Natural killer cell (primary cell): Measurements from ENCODE around the gene SLC13A5. TPM values are rescaled to one million over a fixed set of nuclear protein-coding genes. Genes with fewer than 3 reads are reported as not detected.

Experiments
- ATAC-seq, 3 donors: fragments of 150-1000 bp in 2 of 3; fragments of 200-7000 bp in 1 of 3; cut with Tn5 transposase; 1 replicate in 1 of 3; 2 replicates in 2 of 3; pipeline ENCODE4 v1.10.0; 2021; ENCODE audit warnings: mild to moderate bottlenecking in 2 of 3, moderate library complexity in 2 of 3
- DNase-seq, 2 donors: peaks; one replicate each; pipeline versions ENCODE4 v3.0.0 to v3.0.0-alpha.2; 2013 to 2021; ENCODE audit warnings: mixed read lengths in 1 of 2
- H3K27ac ChIP-seq: one replicate; pipeline ENCODE4 v1.5.1; 2013; ENCODE audit warnings: mild to moderate bottlenecking, low read length
- H3K27me3 ChIP-seq: one replicate; pipeline ENCODE4 v1.6.1; 2013; ENCODE audit warnings: low read length; ENCODE audit not compliant: control insufficient read depth, insufficient read depth
- H3K36me3 ChIP-seq: one replicate; pipeline ENCODE4 v1.6.1; 2013; ENCODE audit warnings: low read length; ENCODE audit not compliant: control insufficient read depth, insufficient read depth
- H3K4me1 ChIP-seq: one replicate; pipeline ENCODE4 v1.6.1; 2013; ENCODE audit warnings: low read length; ENCODE audit not compliant: control insufficient read depth, insufficient read depth
- H3K4me3 ChIP-seq: one replicate; pipeline ENCODE4 v1.5.1; 2013; ENCODE audit warnings: low read length
- H3K9me3 ChIP-seq: one replicate; pipeline ENCODE4 v1.6.1; 2013; ENCODE audit warnings: low read length; ENCODE audit not compliant: control insufficient read depth, insufficient read depth
- H3K27ac Mint-ChIP-seq, 2 donors: one replicate each; pipeline ENCODE4 v1.8.0; 2022; ENCODE audit warnings: mild to moderate bottlenecking in 2 of 2, mixed read lengths in 2 of 2, moderate library complexity in 1 of 2
- H3K27me3 Mint-ChIP-seq, 2 donors: one replicate each; pipeline ENCODE4 v1.8.0; 2022; ENCODE audit warnings: low read depth in 2 of 2, mixed read lengths in 2 of 2
- H3K36me3 Mint-ChIP-seq: one replicate; pipeline ENCODE4 v1.8.0; 2022; ENCODE audit warnings: mixed read lengths
- H3K4me1 Mint-ChIP-seq, 2 donors: one replicate each; pipeline ENCODE4 v1.8.0; 2022; ENCODE audit warnings: mixed read lengths in 2 of 2
- H3K4me3 Mint-ChIP-seq: one replicate; pipeline ENCODE4 v1.8.0; 2022; ENCODE audit warnings: mild to moderate bottlenecking, moderate library complexity, mixed read lengths
- H3K9me3 Mint-ChIP-seq, 2 donors: one replicate each; pipeline ENCODE4 v1.8.0; 2022; ENCODE audit warnings: mixed read lengths in 2 of 2
- WGBS: methylation state at CpG from one replicate; pipeline ENCODE4 v1.1.7; 2013; ENCODE audit warnings: missing lambda C conversion rate; ENCODE audit not compliant: insufficient coverage; 5-methylcytosine and 5-hydroxymethylcytosine counted together
- intact Hi-C: fragments of 100-400 bp; cut with micrococcal nuclease; formaldehyde crosslinking; loops from one replicate; pipeline ENCODE4 v1.14.2; 2022
- total RNA-seq, 4 donors: library from RNA; stranded (reverse); fragments of 120-200 nt in 1 of 4; gene quantifications; one replicate each; pipeline versions ENCODE4 v1.2.3 to v1.2.4, GENCODE V29; 2013 to 2022
- TF ChIP-seq, protein P1 (sequence below): fragments of 200-600 bp; IDR thresholded peaks from one replicate; pipeline ENCODE4 v1.8.0; 2022; ENCODE audit warnings: antibody characterized with exemption

Gene SLC13A5
- total RNA-seq, 3 donors from 2014 or later (not counting 1 experiment from before 2014, with no cell fraction given) = not detected

DNA sequence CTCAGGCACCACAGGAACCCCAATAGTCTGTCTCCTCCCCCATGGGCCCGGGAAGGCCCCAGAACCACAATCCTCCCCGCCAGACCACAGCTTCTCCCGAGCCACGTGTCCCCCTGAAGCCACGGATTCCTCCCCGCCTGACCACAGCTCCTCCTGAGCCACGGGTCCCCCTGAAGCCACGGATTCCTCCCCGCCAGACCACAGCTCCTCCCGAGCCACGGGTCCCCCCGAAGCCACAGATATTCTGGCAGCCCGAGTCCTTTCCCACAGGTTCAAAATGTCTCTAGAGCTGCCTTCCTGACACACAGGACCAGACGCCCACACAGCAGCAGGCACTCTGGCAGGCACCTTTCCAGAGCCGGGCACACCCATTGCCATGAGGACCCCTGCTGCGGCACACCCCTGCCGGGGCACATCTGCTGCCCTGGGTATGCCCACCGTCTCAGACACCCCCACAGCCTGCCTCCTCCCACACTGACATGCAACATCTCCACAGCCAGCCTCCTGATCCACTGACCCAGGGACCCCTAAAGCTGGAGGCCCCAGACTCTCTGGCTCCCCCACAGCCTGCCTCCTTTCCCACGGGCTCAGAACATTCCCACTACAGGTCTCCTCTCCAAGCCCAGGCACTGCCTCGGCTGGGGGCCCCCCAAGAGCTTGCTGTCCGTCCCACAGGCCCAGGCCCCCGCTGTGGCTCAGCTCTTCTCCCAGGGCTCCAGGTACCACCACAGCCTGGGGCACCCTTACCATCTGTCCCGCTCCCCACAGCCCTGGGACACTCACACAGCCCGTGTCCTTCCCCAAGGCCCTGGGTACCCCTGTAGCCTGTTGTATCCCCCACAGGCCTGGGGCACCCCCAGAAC lies 74.9 kb downstream of the SLC13A5 start:
- intact Hi-C loops = no loop called here
- H3K4me3 Mint-ChIP-seq = peak overlapping the region; percentile 66
- Histone ChIP-seq H3K27me3 (no peaks in the 10 kb centered on the region), H3K4me3 (no peak overlapping the region), H3K27ac (no peak overlapping the region), H3K9me3 (no peaks in the 10 kb centered on the region), H3K36me3 (peaks cover 12% of the 10 kb centered on the region), H3K4me1 (peaks cover 29% of the 10 kb centered on the region)
- peak overlapping the region in 1 of 2 donors; percentile 94 for H3K27ac Mint-ChIP-seq
- no peaks in the 10 kb centered on the region for H3K9me3 Mint-ChIP-seq
- no peaks in the 10 kb centered on the region for H3K27me3 Mint-ChIP-seq
- peaks cover 4% of the 10 kb centered on the region for H3K36me3 Mint-ChIP-seq
- WGBS = 51% methylated on average over 24 of the region's 24 CpGs
- peaks cover 42 to 55% of the 10 kb centered on the region in 2 donors for H3K4me1 Mint-ChIP-seq
- ATAC-seq (no peak), DNase-seq (no peak)
- TF ChIP-seq, protein P1, sequence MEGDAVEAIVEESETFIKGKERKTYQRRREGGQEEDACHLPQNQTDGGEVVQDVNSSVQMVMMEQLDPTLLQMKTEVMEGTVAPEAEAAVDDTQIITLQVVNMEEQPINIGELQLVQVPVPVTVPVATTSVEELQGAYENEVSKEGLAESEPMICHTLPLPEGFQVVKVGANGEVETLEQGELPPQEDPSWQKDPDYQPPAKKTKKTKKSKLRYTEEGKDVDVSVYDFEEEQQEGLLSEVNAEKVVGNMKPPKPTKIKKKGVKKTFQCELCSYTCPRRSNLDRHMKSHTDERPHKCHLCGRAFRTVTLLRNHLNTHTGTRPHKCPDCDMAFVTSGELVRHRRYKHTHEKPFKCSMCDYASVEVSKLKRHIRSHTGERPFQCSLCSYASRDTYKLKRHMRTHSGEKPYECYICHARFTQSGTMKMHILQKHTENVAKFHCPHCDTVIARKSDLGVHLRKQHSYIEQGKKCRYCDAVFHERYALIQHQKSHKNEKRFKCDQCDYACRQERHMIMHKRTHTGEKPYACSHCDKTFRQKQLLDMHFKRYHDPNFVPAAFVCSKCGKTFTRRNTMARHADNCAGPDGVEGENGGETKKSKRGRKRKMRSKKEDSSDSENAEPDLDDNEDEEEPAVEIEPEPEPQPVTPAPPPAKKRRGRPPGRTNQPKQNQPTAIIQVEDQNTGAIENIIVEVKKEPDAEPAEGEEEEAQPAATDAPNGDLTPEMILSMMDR = no peak

DNA sequence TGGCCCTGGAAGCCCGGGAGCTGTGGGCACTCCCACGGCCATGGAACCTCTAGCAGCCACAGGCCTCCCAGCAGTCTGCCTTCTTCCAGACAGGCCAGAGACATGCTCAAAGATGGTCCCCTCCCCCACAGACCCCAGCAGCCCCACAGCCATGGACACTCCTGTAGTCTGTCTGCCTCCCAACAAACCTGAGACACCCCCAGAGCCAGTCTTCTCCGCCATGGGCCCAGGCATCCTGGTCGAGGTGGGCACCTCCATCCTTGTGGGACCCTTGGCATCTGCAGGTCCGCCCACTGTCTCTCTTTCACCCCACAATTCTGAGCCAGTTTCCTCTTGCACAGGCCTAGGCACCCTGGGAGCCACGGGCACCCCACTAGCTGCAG lies 75.7 kb downstream of the SLC13A5 start:
- H3K4me3 ChIP-seq = no peak overlapping the region
- 97% methylated on average over 6 of the region's 6 CpGs for WGBS
- H3K4me3 Mint-ChIP-seq = peak overlapping the region; percentile 31
- no peaks in the 10 kb centered on the region for H3K9me3 Mint-ChIP-seq
- H3K4me1 Mint-ChIP-seq = peaks cover 38 to 55% of the 10 kb centered on the region in 2 donors
- H3K27me3 Mint-ChIP-seq = no peaks in the 10 kb centered on the region
- H3K27me3 ChIP-seq = no peaks in the 10 kb centered on the region
- peaks cover 13% of the 10 kb centered on the region for H3K36me3 ChIP-seq
- no peaks in the 10 kb centered on the region for H3K9me3 ChIP-seq
- H3K36me3 Mint-ChIP-seq = peaks cover 12% of the 10 kb centered on the region
- TF ChIP-seq, protein P1 = no peak
- H3K27ac Mint-ChIP-seq = peak overlapping the region in 1 of 2 donors; percentile 42
- peaks cover 29% of the 10 kb centered on the region for H3K4me1 ChIP-seq
- intact Hi-C loops = no loop called here
- ATAC-seq (no peak), DNase-seq (no peak)
- H3K27ac ChIP-seq = no peak overlapping the region

DNA sequence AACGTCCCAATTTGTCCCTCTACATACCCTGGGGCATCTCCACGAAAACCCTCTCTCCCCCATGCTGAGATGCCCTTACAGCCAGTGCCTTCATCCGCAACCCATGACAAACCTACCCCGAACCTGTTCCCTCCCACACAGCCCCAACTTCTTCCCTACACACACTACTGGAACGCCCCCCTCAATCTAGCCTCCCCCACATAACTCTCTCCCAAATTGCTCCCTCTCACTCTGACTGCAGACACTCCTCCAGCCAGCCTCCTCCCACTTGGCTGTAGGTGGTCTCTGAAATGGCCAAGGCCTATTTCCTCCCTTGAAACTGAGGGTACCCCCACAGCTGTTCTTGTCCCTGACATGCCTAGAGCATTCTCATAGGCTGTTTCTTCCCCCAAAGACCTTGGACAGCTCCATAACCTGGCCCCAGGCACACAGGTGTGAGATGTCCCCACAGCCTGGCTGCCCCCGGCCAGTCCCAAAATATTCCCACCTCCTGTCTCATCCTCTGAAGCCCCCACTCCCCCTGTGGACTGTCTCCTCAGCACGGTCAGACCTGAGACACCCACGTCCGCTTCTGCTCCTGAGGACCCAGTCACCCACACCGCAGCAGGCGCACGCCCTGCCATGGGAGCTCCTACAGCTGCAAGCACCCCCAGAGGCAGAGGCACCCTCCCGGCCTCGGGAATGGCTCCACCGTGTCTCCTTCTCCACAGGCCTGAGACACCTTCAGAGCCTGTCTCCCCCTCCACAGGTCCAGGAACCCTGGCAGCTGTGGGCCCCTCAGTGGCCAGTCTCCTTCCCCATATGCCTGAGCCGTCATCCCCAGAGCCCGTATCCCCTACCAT lies 76.3 kb downstream of the SLC13A5 start:
- DNase-seq (no peak), ATAC-seq (no peak)
- Histone ChIP-seq H3K27ac (no peak overlapping the region), H3K36me3 (peaks cover 14% of the 10 kb centered on the region), H3K27me3 (no peaks in the 10 kb centered on the region), H3K9me3 (no peaks in the 10 kb centered on the region), H3K4me1 (peaks cover 29% of the 10 kb centered on the region), H3K4me3 (no peak overlapping the region)
- Mint-ChIP-seq H3K27me3 (no peaks in the 10 kb centered on the region), H3K4me1 (peaks cover 35 to 55% of the 10 kb centered on the region in 2 donors), H3K36me3 (peaks cover 13% of the 10 kb centered on the region), H3K4me3 (peak overlapping the region; percentile 35), H3K27ac (peak overlapping the region in 1 of 2 donors; percentile 42), H3K9me3 (no peaks in the 10 kb centered on the region)
- 96% methylated on average over 17 of the region's 17 CpGs for WGBS
- intact Hi-C loops = no loop called here
- TF ChIP-seq, protein P1 = no peak
